Esophagus squamous epithelium (tissue), 5 donors: ENCODE results near the gene NTN3. TPM values are rescaled to one million over a fixed set of nuclear protein-coding genes. Genes with fewer than 3 reads are reported as not detected.

Experiments
- DNase-seq: peaks from one replicate; lab custom pipeline; 2025; lab: John Stamatoyannopoulos, UW
- H3K27ac ChIP-seq, 4 donors: fragments of 200-600 bp; sonication (generic); one replicate each; pipeline ENCODE4 v1.5.1; 2016 to 2019; ENCODE audit warnings: mild to moderate bottlenecking in 1 of 4
- H3K27me3 ChIP-seq, 4 donors: fragments of 200-600 bp; sonication (generic); 1 replicate in 3 of 4; 2 replicates in 1 of 4; pipeline versions ENCODE4 v1.5.1 to v1.6.0; 2017 to 2021; ENCODE audit warnings: antibody characterized with exemption in 1 of 4
- H3K36me3 ChIP-seq, 3 donors: fragments of 200-600 bp; sonication (generic); one replicate each; pipeline ENCODE4 v1.5.1; 2016 to 2019
- H3K4me1 ChIP-seq, 3 donors: fragments of 200-600 bp; sonication (generic); one replicate each; pipeline ENCODE4 v1.5.1; 2017 to 2019
- H3K4me3 ChIP-seq, 4 donors: fragments of 200-600 bp; sonication (generic); 1 replicate in 3 of 4; 2 replicates in 1 of 4; pipeline ENCODE4 v1.5.1; 2016 to 2019; ENCODE audit warnings: mild to moderate bottlenecking in 2 of 4, moderate library complexity in 1 of 4
- H3K9me3 ChIP-seq, 3 donors: fragments of 200-600 bp; sonication (generic); one replicate each; pipeline ENCODE4 v1.5.1; 2016 to 2019
- CTCF ChIP-seq, 6 experiments: fragments of 450-650 bp in 4 of 6; fragments of 200-600 bp in 2 of 6; sonication (generic) in 2 of 6; IDR thresholded peaks; one replicate each; pipeline ENCODE4 v1.5.1; 2016 to 2019; ENCODE audit warnings: antibody characterized with exemption in 6 of 6, mild to moderate bottlenecking in 4 of 6, moderate library complexity in 4 of 6
- POLR2A ChIP-seq, 4 donors: fragments of 450-650 bp; IDR thresholded peaks; one replicate each; pipeline ENCODE4 v1.6.1; 2017; ENCODE audit warnings: antibody characterized with exemption in 4 of 4, mild to moderate bottlenecking in 4 of 4, moderate library complexity in 3 of 4
- WGBS, 2 donors: methylation state at CpG; one replicate each; pipeline ENCODE4 v1.1.5; 2018; 5-methylcytosine and 5-hydroxymethylcytosine counted together
- intact Hi-C: fragments of 100-400 bp; cut with DNase I; formaldehyde crosslinking; loops from one replicate; pipeline ENCODE4 v1.15.0; 2022
- total RNA-seq, 4 donors: library from RNA; depleted of rRNA; stranded (reverse); fragments of >200 nt; gene quantifications; one replicate each; pipeline ENCODE4 v1.1.0, GENCODE V29; 2016
- donor health status: DM: yes; HTN: yes; CAD: no.

Gene NTN3
- total RNA-seq, 4 donors from 2014 or later = 0.38 TPM; not detected in 3

DNA sequence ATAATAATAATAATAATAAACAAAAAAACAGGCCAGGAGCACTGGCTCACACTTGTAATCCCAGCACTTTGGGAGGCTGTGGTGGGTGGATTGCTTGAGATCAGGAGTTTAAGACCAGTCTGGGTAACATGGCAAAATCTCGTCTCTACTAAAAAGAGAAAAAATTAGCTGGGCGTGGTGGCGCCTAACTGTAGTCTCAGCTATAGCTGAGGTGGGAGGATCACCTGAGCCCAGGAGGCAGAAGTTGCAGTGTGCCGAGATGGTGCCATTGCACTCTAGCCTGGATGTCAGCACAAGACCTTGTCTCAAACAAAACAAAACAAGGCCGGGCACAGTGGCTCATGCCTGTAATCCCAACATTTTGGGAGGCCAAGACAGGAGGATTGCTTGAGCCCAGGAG, 23.9 kb downstream of the NTN3 start:
- no peaks in the 10 kb centered on the region for H3K9me3 ChIP-seq
- no peak overlapping the region for H3K4me3 ChIP-seq
- WGBS, 2 donors = 90 to 91% methylated on average over 5 of the region's 5 CpGs
- intact Hi-C loops = loop anchor here (5.0 to 10.0 kb wide), 2 partner anchors 70 to 153 kb away; partner anchors contain the start of genes ABCA3 and CCNF
- H3K4me1 ChIP-seq = peaks cover 26 to 45% (median 30%) of the 10 kb centered on the region in 3 donors
- peaks cover 0 to 19% (median 0%) of the 10 kb centered on the region in 3 donors for H3K36me3 ChIP-seq
- TF ChIP-seq POLR2A (IDR thresholded peaks at IDR 0.05) (no peak), CTCF (IDR thresholded peaks at IDR 0.05) (no peak)
- no peak for DNase-seq
- H3K27me3 ChIP-seq = no peaks in the 10 kb centered on the region
- no peak overlapping the region for H3K27ac ChIP-seq

GRCh38 chr16:2496223-2497115, 25.4 kb downstream of the NTN3 start:
- no peak overlapping the region for H3K4me3 ChIP-seq
- DNase-seq = no peak
- no peaks in the 10 kb centered on the region for H3K27me3 ChIP-seq
- TF ChIP-seq CTCF (IDR thresholded peaks at IDR 0.05) (no peak), POLR2A (IDR thresholded peaks at IDR 0.05) (no peak)
- peak overlapping the region in 2 of 4 donors; percentile 42 to 72 for H3K27ac ChIP-seq
- intact Hi-C loops = loop anchor here (5.0 to 10.0 kb wide), 2 partner anchors 72 to 154 kb away; partner anchors contain the start of genes ABCA3 and CCNF
- peaks cover 0 to 12% (median 0%) of the 10 kb centered on the region in 3 donors for H3K36me3 ChIP-seq
- peaks cover 32 to 60% (median 41%) of the 10 kb centered on the region in 3 donors for H3K4me1 ChIP-seq
- WGBS, 2 donors = 63 to 84% methylated on average over 7 to 33 of the region's 62 CpGs
- H3K9me3 ChIP-seq = no peaks in the 10 kb centered on the region

DNA sequence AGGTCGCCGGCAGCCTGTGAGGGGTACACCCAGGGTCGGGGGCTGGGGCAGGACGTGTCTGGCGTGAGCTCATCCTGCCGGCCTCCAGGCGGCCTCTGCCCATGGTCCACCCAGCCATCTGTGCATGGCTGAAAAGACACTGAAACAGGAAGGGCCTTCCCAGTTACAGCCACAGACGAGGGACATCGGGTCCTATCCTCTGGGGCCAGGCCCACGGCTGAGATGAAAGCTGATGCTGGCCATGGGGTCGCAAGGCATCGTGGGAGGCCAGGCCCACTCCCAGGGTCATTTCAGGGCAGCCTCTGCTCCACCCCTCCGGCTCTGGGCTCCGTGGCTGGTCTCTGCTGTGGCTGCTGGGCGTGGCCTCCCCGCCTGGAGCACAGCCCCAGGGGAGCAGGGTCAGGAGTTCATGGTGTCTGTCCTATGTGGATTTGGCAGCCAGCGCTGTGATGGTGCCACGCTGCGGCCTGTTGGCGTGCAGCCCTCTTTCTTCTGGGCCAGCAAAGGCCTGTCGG, 26.1 kb downstream of the NTN3 start:
- Histone ChIP-seq H3K36me3 (peaks cover 0 to 12% (median 0%) of the 10 kb centered on the region in 3 donors), H3K4me1 (peaks cover 38 to 67% (median 41%) of the 10 kb centered on the region in 3 donors), H3K4me3 (no peak overlapping the region), H3K27ac (peak overlapping the region in 3 of 4 donors; percentile 19 to 72 (median 42)), H3K9me3 (no peaks in the 10 kb centered on the region), H3K27me3 (no peaks in the 10 kb centered on the region)
- 48 to 70% methylated on average over 6 to 11 of the region's 21 CpGs for WGBS, 2 donors
- DNase-seq = no peak
- intact Hi-C loops = loop anchor here (5.0 to 10.0 kb wide), 2 partner anchors 72 to 155 kb away; partner anchors contain the start of genes ABCA3 and CCNF
- TF ChIP-seq POLR2A (IDR thresholded peaks at IDR 0.05) (no peak), CTCF (IDR thresholded peaks at IDR 0.05) (no peak)

DNA sequence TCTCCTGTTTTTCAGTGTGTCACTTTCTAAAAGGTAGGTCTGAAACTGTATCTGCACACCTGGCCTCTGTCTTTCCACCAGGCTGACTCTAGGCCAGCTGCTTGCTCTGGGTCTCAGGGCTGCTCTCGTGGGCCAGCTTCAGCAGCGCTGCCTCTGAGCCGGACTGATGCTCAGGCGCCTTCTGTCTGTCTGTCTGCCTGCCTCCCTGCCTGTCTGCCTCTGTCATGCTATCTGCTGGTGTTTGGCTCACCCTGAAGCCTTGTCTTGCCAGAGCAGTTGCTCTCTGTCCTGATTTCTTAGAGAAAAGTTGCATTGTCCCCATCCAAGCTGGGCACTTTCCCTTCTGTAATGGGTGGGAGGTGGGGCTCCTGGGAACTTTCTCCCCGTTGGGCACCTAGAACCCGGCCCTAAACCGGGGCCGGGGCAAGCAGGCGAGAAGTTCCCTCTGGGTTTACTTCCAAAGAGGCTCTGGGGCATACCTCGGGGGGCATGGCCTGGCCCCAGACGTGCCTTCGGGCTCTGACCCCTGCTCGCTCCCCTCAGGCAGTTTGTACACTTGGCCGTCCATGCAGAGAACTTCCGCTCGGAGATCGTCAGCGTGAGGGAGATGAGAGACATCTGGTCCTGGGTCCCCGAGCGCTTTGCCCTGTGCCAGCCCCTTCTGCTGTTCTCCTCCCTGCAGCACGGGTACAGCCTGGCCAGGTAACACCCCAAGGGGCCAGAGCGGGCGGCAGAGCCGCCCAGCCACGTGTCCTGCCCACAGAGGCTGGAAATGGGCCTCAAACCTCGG, 26.8 kb downstream of the NTN3 start:
- H3K4me1 ChIP-seq = peaks cover 38 to 74% (median 47%) of the 10 kb centered on the region in 3 donors
- no peak overlapping the region for H3K4me3 ChIP-seq
- no peak for TF ChIP-seq CTCF (IDR thresholded peaks at IDR 0.05)
- no peak for TF ChIP-seq POLR2A (IDR thresholded peaks at IDR 0.05)
- no peaks in the 10 kb centered on the region for H3K27me3 ChIP-seq
- peak overlapping the region in 3 of 4 donors; percentile 19 to 72 (median 40) for H3K27ac ChIP-seq
- H3K9me3 ChIP-seq = no peaks in the 10 kb centered on the region
- H3K36me3 ChIP-seq = peaks cover 0 to 12% (median 0%) of the 10 kb centered on the region in 3 donors
- no peak for DNase-seq
- intact Hi-C loops = loop anchor here (5.0 to 10.0 kb wide), 2 partner anchors 73 to 156 kb away; partner anchors contain the start of genes ABCA3 and CCNF
- 79 to 84% methylated on average over 11 to 12 of the region's 26 CpGs for WGBS, 2 donors
